GM12891 (cell line): Measurements from ENCODE around the gene MGLL.

ENCODE experiments used
- DNase-seq: peaks from one replicate; pipeline ENCODE4 v3.0.0; 2011; ENCODE audit warnings: low spot score; ENCODE audit not compliant: insufficient read length
- FAIRE-seq: peaks from 2 replicates; lab custom pipeline; 2011; peaks lifted over from hg19 to GRCh38; lab: Jason Lieb, UNC
- PAX5 ChIP-seq: IDR thresholded peaks from 2 replicates; pipeline ENCODE4 v1.6.1; 2011; ENCODE audit warnings: low read length, moderate library complexity, mild to moderate bottlenecking; ENCODE audit not compliant: insufficient read depth, severe bottlenecking
- POLR2A ChIP-seq: IDR thresholded peaks from 2 replicates; pipeline ENCODE4 v1.6.1; 2011; ENCODE audit warnings: low read depth, low read length, control low read depth
- POLR2AphosphoS5 ChIP-seq: IDR thresholded peaks from 2 replicates; pipeline ENCODE4 v1.6.1; 2011; ENCODE audit warnings: low read depth, low read length, control low read depth
- POU2F2 ChIP-seq: IDR thresholded peaks from 2 replicates; pipeline ENCODE4 v1.6.1; 2011; ENCODE audit warnings: low read depth, mild to moderate bottlenecking, control low read depth, low read length, moderate library complexity
- SPI1 ChIP-seq: IDR thresholded peaks from 2 replicates; pipeline ENCODE4 v1.6.1; 2011; ENCODE audit warnings: low read depth, low read length, control low read depth
- TAF1 ChIP-seq: IDR thresholded peaks from 2 replicates; pipeline ENCODE4 v1.6.1; 2011; ENCODE audit warnings: low read depth, low read length, control low read depth

Gene MGLL

DNA sequence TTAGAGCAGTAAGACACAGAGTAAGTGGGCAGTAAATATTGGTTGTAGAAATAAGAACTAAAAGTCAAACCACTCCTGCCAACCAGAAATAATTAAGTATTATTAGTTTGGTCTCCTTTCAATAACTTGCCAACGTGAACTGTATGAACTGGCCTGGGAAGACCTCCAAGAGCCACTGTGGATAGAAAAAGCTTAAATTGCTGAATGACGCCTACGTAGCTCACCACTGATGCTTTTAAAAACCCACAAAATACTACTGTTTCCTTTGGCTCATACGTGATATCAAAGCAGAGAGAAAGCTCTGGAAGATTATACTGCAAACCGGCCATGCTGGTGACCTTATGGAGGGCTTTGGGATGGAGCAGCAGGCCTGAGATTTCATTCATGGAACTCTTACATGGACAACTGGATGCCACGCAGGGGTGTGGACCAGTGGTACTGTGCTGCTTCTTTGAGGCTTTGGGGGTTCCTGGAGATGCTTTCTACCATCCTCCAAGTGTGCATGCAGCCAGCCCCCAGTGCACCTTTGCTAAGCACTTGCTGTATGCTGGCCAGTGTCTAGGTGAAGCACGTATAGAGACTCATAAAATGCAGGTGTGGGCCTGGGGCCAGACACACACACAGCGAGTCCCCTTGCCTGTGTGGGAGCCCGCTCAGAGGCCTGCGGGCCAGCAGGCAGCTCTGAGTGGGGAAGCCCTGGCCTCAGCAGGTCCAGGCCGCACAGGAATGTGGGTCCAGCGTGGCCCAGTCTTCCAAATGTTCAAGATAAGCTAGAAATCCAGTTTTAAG lies 82.8 kb downstream of the MGLL start:
- FAIRE-seq = no peak
- DNase-seq = no peak
- no peak for TF ChIP-seq POLR2A
- TF ChIP-seq TAF1 = no peak
- TF ChIP-seq POU2F2 = no peak

GRCh38 chr3:127738192-127738840 lies 84.0 kb downstream of the MGLL start:
- DNase-seq (no peak), FAIRE-seq (no peak)
- TF ChIP-seq SPI1 (no peak), PAX5 (no peak), POLR2A (no peak), POU2F2 (no peak), TAF1 (no peak), POLR2AphosphoS5 (no peak)

- peak; percentile 95 for FAIRE-seq
- no peak for DNase-seq
- TF ChIP-seq POLR2AphosphoS5 = no peak
- no peak for TF ChIP-seq PAX5
- no peak for TF ChIP-seq SPI1
- TF ChIP-seq TAF1 = no peak
- no peak for TF ChIP-seq POLR2A
- no peak for TF ChIP-seq POU2F2
These were observed 85.3 kb downstream of the MGLL start for GRCh38 chr3:127736801-127737539.

DNA sequence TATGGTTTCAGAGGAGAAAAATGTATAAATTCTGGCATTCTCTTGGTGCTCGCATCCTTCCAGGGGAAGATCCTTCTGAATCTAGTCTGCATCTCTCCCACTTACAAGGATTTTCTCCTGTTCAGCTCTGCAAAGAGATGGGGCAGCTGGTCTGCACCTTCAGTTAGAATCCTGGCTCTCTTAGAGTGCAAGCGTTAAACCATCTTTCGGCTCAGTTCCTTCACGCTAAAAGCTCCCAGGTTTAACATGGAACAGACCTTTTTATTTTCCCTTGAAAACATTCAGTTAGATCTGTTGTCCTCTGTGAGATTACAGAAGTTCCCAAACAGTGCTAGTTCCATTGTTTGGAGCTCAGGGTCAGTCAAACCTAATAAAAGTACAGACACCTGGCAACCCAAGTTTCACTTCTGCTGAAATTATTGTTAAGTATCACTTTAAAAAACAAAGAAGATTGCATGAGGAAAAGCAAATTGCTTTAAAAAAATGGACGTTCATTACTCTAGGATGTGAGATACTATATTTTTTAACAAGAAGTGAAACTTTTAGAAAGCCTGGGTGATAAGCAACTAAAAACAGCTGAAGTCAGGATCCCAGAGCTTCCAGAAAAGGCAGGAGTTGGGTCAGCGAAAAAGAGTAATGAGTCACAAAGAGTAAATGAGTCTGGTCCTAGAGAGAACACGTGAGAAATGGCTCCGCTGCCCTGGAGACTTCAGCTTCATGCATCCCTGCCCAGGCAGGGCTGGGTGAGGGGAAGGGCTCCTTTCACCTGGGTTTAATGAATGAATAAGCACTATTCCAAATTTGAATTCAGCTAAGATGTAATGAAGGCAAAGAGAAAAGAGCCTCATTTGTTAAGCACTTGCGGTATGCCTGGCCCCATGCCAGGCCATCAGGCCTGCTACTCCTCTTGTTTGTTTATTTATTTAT lies 86.3 kb downstream of the MGLL start:
- peak; percentile 89 for FAIRE-seq
- TF ChIP-seq SPI1 (peak; percentile 85), PAX5 (peak; percentile 84), POLR2A (no peak), TAF1 (no peak), POU2F2 (no peak), POLR2AphosphoS5 (no peak)
- DNase-seq = peak; percentile 44

DNA sequence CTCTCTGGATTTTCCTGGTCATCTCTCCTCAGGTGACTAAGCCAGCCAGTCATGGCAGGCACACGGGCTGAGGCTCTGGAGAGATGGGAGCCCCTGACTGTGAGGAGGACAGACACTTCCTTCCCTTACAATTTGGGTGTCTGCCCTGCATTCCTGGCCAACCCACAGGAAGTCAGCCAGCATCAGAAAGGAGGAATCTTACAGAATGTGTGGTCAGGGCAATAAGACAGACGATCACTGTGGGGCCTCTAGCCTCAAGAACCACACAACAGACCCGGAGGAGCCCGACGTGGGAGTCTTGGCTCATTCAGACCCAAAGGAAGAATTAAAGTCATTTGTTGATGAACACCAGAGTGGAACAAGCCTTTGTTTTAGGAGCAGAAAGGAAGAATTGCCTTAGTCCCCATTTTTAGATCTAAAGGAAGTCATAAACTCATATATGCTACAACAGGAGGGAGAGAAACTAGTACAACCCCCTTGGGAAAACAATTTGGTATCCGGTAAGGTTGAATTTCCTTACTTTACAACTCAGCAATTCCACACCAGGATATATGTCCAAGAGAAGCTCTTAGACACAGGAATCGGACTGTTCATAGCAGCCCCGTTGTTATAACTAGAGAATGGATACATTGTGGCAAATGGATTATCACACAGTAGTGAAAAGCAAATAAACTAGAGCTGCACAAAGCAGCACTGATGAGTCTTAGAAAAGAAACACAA lies 87.4 kb downstream of the MGLL start:
- TF ChIP-seq SPI1 (0 out of 2 replicates have a peak, but pooled peaks have one; percentile 12), PAX5 (no peak)
- peak; percentile 71 for FAIRE-seq
- no peak for DNase-seq

DNA sequence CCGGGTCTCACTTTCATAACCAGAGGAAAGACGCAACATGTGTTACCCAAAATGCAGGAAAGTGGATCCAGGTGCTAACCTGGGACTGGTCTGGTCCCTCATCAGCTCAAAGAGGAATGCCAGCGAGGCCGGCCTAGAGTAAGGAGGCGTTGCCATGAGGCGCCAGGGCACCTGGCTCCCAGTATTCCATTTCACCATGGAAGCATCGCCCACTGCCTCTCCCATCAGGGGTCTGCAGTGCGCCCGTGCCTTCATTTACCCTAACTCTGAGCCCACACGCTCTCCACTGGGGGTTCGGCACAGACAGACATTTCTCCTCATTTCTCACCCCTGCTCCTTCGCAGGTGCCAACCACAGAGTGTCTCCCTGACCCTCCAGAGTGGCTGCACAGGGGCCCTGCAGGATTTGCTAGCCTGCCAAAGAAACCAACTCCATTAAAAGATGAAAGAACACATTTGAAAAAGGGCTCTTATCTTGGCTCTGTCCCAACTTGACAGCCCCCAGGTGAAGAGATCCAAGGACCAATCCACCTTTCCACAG lies 88.1 kb downstream of the MGLL start:
- FAIRE-seq = no peak
- DNase-seq = no peak
- TF ChIP-seq POLR2AphosphoS5 = no peak
- TF ChIP-seq SPI1 = no peak
- no peak for TF ChIP-seq TAF1
- TF ChIP-seq POLR2A = no peak
- no peak for TF ChIP-seq PAX5
- TF ChIP-seq POU2F2 = no peak

DNA sequence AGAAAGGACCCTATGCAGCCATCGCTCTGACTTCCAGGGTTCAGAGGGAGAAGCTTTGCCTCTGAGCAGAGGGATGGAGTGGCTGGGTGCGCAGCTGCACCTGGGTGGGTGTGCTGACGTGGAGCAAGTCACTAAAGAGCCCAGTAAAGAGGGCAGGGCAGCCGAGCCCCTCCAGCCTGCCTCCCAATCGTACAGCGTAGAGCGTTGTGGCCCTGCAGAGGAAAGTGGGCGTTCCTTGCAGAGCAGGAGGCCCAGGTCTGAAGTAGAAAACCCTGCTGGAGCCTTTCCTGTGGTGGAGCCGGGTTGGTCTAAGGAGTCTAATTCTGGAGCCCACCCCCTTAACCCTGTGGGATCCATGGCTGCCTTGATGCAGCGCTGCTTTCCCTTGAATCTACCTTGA lies 88.5 kb downstream of the MGLL start:
- FAIRE-seq (no peak), DNase-seq (no peak)
- TF ChIP-seq POLR2A = no peak
- TF ChIP-seq SPI1 = no peak
- no peak for TF ChIP-seq POU2F2
- no peak for TF ChIP-seq POLR2AphosphoS5
- no peak for TF ChIP-seq PAX5
- TF ChIP-seq TAF1 = no peak

GRCh38 chr3:127732879-127733350 lies 89.4 kb downstream of the MGLL start:
- TF ChIP-seq TAF1 = no peak
- TF ChIP-seq POLR2AphosphoS5 = no peak
- TF ChIP-seq POU2F2 = no peak
- TF ChIP-seq POLR2A = no peak
- no peak for TF ChIP-seq SPI1
- TF ChIP-seq PAX5 = no peak
- DNase-seq = no peak
- peak; percentile 69 for FAIRE-seq
